Esophagus squamous epithelium (tissue), 5 donors: ENCODE measurements around the gene GNA12. TPM values are rescaled to one million over a fixed set of nuclear protein-coding genes. Genes with fewer than 3 reads are reported as not detected.
A peak's percentile ranks its signal among the peaks of the same experiment; 100 is the strongest.

Experiments used
- DNase-seq: peaks from one replicate; lab custom pipeline; 2025; lab: John Stamatoyannopoulos, UW
- H3K27ac ChIP-seq, 4 donors: fragments of 200-600 bp; sonication (generic); one replicate each; pipeline ENCODE4 v1.5.1; 2016 to 2019; ENCODE audit warnings: mild to moderate bottlenecking in 1 of 4
- H3K27me3 ChIP-seq, 4 donors: fragments of 200-600 bp; sonication (generic); 1 replicate in 3 of 4; 2 replicates in 1 of 4; pipeline versions ENCODE4 v1.5.1 to v1.6.0; 2017 to 2021; ENCODE audit warnings: antibody characterized with exemption in 1 of 4
- H3K36me3 ChIP-seq, 3 donors: fragments of 200-600 bp; sonication (generic); one replicate each; pipeline ENCODE4 v1.5.1; 2016 to 2019
- H3K4me1 ChIP-seq, 3 donors: fragments of 200-600 bp; sonication (generic); one replicate each; pipeline ENCODE4 v1.5.1; 2017 to 2019
- H3K4me3 ChIP-seq, 4 donors: fragments of 200-600 bp; sonication (generic); 1 replicate in 3 of 4; 2 replicates in 1 of 4; pipeline ENCODE4 v1.5.1; 2016 to 2019; ENCODE audit warnings: mild to moderate bottlenecking in 2 of 4, moderate library complexity in 1 of 4
- H3K9me3 ChIP-seq, 3 donors: fragments of 200-600 bp; sonication (generic); one replicate each; pipeline ENCODE4 v1.5.1; 2016 to 2019
- POLR2A ChIP-seq, 4 donors: fragments of 450-650 bp; IDR thresholded peaks; one replicate each; pipeline ENCODE4 v1.6.1; 2017; ENCODE audit warnings: antibody characterized with exemption in 4 of 4, mild to moderate bottlenecking in 4 of 4, moderate library complexity in 3 of 4
- WGBS, 2 donors: methylation state at CpG; one replicate each; pipeline ENCODE4 v1.1.5; 2018; 5-methylcytosine and 5-hydroxymethylcytosine counted together
- intact Hi-C: fragments of 100-400 bp; cut with DNase I; formaldehyde crosslinking; loops from one replicate; pipeline ENCODE4 v1.15.0; 2022
- total RNA-seq, 4 donors: library from RNA; depleted of rRNA; stranded (reverse); fragments of >200 nt; gene quantifications; one replicate each; pipeline ENCODE4 v1.1.0, GENCODE V29; 2016
- TF ChIP-seq, protein P1 (sequence below), 6 experiments: fragments of 450-650 bp in 4 of 6; fragments of 200-600 bp in 2 of 6; sonication (generic) in 2 of 6; IDR thresholded peaks; one replicate each; pipeline ENCODE4 v1.5.1; 2016 to 2019; ENCODE audit warnings: antibody characterized with exemption in 6 of 6, mild to moderate bottlenecking in 4 of 6, moderate library complexity in 4 of 6
- donor health status: DM: yes; HTN: yes; CAD: no.

Gene GNA12
- total RNA-seq, 4 donors from 2014 or later: 6.6 to 11.6 (median 7.6) TPM

DNA sequence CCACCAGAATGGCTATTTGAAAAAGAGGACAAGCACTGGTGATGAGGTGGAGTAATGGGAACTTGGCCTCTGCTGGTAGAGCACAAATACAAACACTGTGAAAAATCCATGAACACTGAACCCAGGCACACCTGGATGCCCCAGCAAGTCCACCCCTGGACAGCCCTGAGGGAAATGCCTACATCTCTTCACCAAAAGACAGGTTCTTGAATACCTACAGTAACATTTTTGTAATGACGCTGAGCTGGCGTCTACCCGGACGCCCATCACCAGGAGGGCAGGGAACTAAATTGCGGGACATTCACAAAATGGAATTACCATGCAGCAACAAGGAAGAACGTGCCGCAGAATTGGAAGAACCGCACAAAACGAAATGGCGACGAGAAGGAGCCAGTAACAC is 70.5 kb downstream of the GNA12 start:
- Histone ChIP-seq H3K27me3 (no peaks in the 10 kb centered on the region), H3K9me3 (no peaks in the 10 kb centered on the region), H3K4me1 (peaks cover 0 to 10% (median 0%) of the 10 kb centered on the region in 3 donors), H3K27ac (no peak overlapping the region), H3K4me3 (no peak overlapping the region), H3K36me3 (peaks cover 0 to 15% (median 0%) of the 10 kb centered on the region in 3 donors)
- TF ChIP-seq POLR2A (IDR thresholded peaks at IDR 0.05): no peak
- TF ChIP-seq, protein P1, sequence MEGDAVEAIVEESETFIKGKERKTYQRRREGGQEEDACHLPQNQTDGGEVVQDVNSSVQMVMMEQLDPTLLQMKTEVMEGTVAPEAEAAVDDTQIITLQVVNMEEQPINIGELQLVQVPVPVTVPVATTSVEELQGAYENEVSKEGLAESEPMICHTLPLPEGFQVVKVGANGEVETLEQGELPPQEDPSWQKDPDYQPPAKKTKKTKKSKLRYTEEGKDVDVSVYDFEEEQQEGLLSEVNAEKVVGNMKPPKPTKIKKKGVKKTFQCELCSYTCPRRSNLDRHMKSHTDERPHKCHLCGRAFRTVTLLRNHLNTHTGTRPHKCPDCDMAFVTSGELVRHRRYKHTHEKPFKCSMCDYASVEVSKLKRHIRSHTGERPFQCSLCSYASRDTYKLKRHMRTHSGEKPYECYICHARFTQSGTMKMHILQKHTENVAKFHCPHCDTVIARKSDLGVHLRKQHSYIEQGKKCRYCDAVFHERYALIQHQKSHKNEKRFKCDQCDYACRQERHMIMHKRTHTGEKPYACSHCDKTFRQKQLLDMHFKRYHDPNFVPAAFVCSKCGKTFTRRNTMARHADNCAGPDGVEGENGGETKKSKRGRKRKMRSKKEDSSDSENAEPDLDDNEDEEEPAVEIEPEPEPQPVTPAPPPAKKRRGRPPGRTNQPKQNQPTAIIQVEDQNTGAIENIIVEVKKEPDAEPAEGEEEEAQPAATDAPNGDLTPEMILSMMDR (IDR thresholded peaks at IDR 0.05): no peak
- 94 to 95% methylated on average over 11 of the region's 11 CpGs for WGBS, 2 donors
- intact Hi-C loops: no loop called here
- no peak for DNase-seq

DNA sequence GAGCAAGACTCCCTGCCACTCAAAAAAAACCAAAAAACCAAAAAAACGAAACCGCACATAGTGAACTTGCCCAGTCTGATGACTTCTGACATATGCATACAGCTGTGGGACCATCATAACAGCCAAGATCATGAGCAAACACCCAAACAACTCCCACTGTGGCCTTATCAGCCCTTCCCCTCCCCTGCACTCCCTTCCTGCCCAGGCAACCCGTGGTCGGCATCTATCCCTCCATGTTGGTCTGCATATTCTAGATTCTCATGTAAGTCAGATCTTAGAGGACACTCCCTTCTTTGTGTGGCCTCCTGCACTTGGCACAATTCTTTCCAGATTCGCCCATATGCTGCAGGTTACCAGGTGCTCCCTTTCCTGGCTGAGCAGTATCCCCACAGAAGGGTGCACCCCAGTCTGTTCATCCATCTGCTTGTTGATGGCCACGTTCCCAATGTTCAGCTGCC is 72.8 kb downstream of the GNA12 start:
- H3K36me3 ChIP-seq: peaks cover 0 to 11% (median 0%) of the 10 kb centered on the region in 3 donors
- DNase-seq: no peak
- WGBS, 2 donors: 68 to 78% methylated on average over 6 of the region's 6 CpGs
- H3K4me3 ChIP-seq: no peak overlapping the region
- TF ChIP-seq, protein P1 (IDR thresholded peaks at IDR 0.05): no peak
- TF ChIP-seq POLR2A (IDR thresholded peaks at IDR 0.05): no peak
- no peak overlapping the region for H3K27ac ChIP-seq
- no peaks in the 10 kb centered on the region for H3K27me3 ChIP-seq
- H3K4me1 ChIP-seq: peaks cover 0 to 10% (median 0%) of the 10 kb centered on the region in 3 donors
- no peaks in the 10 kb centered on the region for H3K9me3 ChIP-seq
- intact Hi-C loops: no loop called here

DNA sequence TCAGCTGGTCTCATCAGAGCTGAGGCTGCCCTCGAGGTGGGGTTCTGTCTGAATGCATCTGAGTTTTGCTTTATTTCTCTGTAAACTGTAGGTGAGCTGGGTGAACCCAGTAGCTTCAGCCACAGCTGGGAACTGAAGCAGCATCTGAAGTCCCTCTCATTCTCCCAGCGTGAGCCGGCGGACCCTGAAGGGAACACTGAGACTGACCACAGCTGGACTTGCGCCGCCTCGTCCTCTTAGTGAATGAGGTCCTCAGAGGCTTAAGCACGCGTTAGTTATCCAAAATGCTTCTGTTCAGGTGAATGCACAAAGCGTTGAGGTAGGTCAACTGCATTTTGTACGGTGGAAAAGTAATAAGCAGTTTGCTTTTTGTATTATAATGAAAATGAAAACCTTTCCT is 79.5 kb downstream of the GNA12 start:
- Histone ChIP-seq H3K27me3 (no peaks in the 10 kb centered on the region), H3K36me3 (no peaks in the 10 kb centered on the region), H3K9me3 (no peaks in the 10 kb centered on the region), H3K4me3 (no peak overlapping the region), H3K27ac (no peak overlapping the region), H3K4me1 (peaks cover 1 to 42% (median 32%) of the 10 kb centered on the region in 3 donors)
- intact Hi-C loops: no loop called here
- no peak for DNase-seq
- no peak for TF ChIP-seq POLR2A (IDR thresholded peaks at IDR 0.05)
- TF ChIP-seq, protein P1 (IDR thresholded peaks at IDR 0.05): no peak
- 63 to 87% methylated on average over 3 to 7 of the region's 11 CpGs for WGBS, 2 donors

DNA sequence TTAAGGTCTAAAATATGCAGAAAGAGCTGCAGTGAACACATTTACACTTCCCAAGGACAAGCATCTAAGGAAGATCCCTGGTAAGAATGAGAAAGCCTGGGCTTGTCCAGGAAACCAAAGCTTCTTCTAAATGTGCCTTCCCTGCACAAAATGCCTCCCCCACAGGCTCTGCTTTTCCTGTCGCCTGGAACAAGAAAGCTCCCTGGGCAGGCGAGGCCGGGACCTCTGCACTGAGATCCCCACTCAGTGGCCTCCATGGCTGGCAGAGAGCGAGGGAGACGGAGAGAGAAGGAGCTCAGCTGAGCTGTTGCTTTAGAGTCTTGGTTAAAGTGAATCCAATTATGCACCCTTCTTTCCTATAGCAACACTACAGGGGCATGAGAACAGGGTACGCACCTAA is 80.5 kb downstream of the GNA12 start:
- WGBS, 2 donors: 66 to 75% methylated on average over 4 to 6 of the region's 6 CpGs
- Histone ChIP-seq H3K4me3 (peak overlapping the region in 1 of 4 donors; percentile 38), H3K36me3 (no peaks in the 10 kb centered on the region), H3K27me3 (no peaks in the 10 kb centered on the region), H3K27ac (peak overlapping the region; percentile 71 to 92 (median 85)), H3K4me1 (peaks cover 8 to 52% (median 42%) of the 10 kb centered on the region in 3 donors), H3K9me3 (no peaks in the 10 kb centered on the region)
- TF ChIP-seq, protein P1 (IDR thresholded peaks at IDR 0.05): no peak
- TF ChIP-seq POLR2A (IDR thresholded peaks at IDR 0.05): no peak
- DNase-seq: no peak
- intact Hi-C loops: no loop called here

DNA sequence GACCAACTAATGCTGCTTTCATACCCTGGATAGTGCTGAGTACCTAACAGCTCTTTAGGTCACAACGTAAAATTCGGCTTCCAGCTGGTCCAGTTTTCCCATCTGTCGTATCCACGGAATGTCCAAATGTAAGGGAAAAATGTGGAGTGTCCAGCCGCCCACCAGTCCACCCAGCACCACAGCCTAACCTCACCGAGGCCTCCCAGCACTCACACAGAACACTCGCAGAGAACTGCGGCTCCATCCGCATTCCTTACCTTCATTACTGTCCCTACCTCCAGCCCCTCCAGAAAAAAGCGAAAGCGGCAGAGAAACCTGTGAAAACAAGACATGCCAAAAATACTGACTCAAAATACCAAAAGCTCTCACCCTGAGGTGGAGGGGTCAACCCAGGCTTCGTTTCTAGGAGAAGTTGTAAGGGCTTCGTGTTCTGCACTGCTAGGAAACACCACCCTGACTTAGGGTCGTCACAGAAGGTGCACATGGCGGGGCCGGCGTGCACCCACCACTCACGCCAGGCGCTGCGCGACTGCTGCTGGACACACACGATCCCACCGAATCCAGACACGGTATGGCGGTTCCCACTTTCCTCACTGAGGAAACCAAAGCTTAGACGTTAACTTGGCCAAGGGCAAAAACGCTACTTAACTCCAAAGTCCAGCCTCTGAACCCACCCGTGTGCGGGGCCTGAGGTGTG is 82.2 kb downstream of the GNA12 start:
- 93 to 95% methylated on average over 19 of the region's 29 CpGs for WGBS, 2 donors
- intact Hi-C loops: no loop called here
- no peaks in the 10 kb centered on the region for H3K27me3 ChIP-seq
- no peak overlapping the region for H3K4me3 ChIP-seq
- no peak for DNase-seq
- H3K4me1 ChIP-seq: peaks cover 23 to 68% (median 56%) of the 10 kb centered on the region in 3 donors
- TF ChIP-seq, protein P1 (IDR thresholded peaks at IDR 0.05): no peak
- no peak for TF ChIP-seq POLR2A (IDR thresholded peaks at IDR 0.05)
- H3K36me3 ChIP-seq: no peaks in the 10 kb centered on the region
- no peaks in the 10 kb centered on the region for H3K9me3 ChIP-seq
- peak overlapping the region; percentile 71 to 92 (median 85) for H3K27ac ChIP-seq
